HEK293 (cell line): ENCODE data around the gene MKI67.

Experiments used
- CTCF ChIA-PET: fragments of 350-600 bp; formaldehyde crosslinking; extraction: SDS; loops from one replicate; lab custom pipeline; 2021; ENCODE audit warnings: antibody characterized with exemption; lab: Yijun Ruan, JAX
- POLR2A ChIA-PET: fragments of 300-600 bp; formaldehyde crosslinking; extraction: SDS; loops from one replicate; lab custom pipeline; 2020; ENCODE audit warnings: antibody characterized with exemption, inconsistent platforms; lab: Yijun Ruan, JAX
- H3K27ac ChIP-seq: fragments of 200-500 bp; sonication (Bioruptor generic); 2 replicates; pipeline ENCODE4 v1.5.1; 2014; ENCODE audit warnings: low read depth, low read length, control low read depth, inconsistent platforms; ENCODE audit errors: extremely low read depth
- H3K36me3 ChIP-seq, 2 experiments: fragments of 200-500 bp in 1 of 2; sonication (Bioruptor generic) in 1 of 2; 1 replicate in 1 of 2; 2 replicates in 1 of 2; pipeline ENCODE4 v1.5.1; 2014 to 2017; ENCODE audit warnings: inconsistent platforms in 2 of 2, low read length in 2 of 2; ENCODE audit not compliant: control insufficient read depth in 2 of 2, insufficient read depth in 1 of 2
- H3K4me1 ChIP-seq: fragments of 200-500 bp; sonication (Bioruptor generic); 2 replicates; pipeline ENCODE4 v1.5.1; 2014; ENCODE audit warnings: mild to moderate bottlenecking, low read length, inconsistent platforms; ENCODE audit not compliant: control insufficient read depth, insufficient read depth
- H3K4me3 ChIP-seq: 2 replicates; pipeline ENCODE4 v1.5.1; 2011; ENCODE audit warnings: low read depth, mild to moderate bottlenecking, control low read depth, low read length, moderate library complexity
- H3K9me3 ChIP-seq: fragments of 200-500 bp; sonication (Bioruptor generic); 2 replicates; pipeline ENCODE4 v1.5.1; 2014; ENCODE audit warnings: low read depth, low read length, inconsistent platforms; ENCODE audit not compliant: control insufficient read depth, insufficient read depth
- GLIS2 ChIP-seq: fragments of 450-650 bp; formaldehyde crosslinking; IDR thresholded peaks from 2 replicates; pipeline ENCODE4 v1.5.1; 2016; ENCODE audit warnings: missing biosample characterization, missing genetic modification characterization
- KLF1 ChIP-seq: fragments of 450-650 bp; formaldehyde crosslinking; IDR thresholded peaks from 2 replicates; pipeline ENCODE4 v1.5.1; 2016; ENCODE audit warnings: missing biosample characterization, missing genetic modification characterization
- SALL2 ChIP-seq: fragments of 450-650 bp; formaldehyde crosslinking; IDR thresholded peaks from 2 replicates; pipeline ENCODE4 v1.5.0; 2017; ENCODE audit warnings: missing biosample characterization, mild to moderate bottlenecking, missing genetic modification characterization, borderline replicate concordance
- ZBTB10 ChIP-seq: fragments of 450-650 bp; formaldehyde crosslinking; IDR thresholded peaks from 2 replicates; pipeline ENCODE4 v1.5.1; 2016; ENCODE audit warnings: missing biosample characterization, missing genetic modification characterization
- ZBTB8A ChIP-seq: fragments of 450-650 bp; formaldehyde crosslinking; IDR thresholded peaks from 2 replicates; pipeline ENCODE4 v1.5.1; 2016; ENCODE audit warnings: missing biosample characterization, missing genetic modification characterization
- ZNF169 ChIP-seq: fragments of 450-650 bp; formaldehyde crosslinking; IDR thresholded peaks from 2 replicates; pipeline ENCODE4 v1.5.1; 2016; ENCODE audit warnings: missing biosample characterization, missing genetic modification characterization
- ZNF214 ChIP-seq: fragments of 450-650 bp; formaldehyde crosslinking; IDR thresholded peaks from 2 replicates; pipeline ENCODE4 v1.5.1; 2017; ENCODE audit warnings: missing biosample characterization, mild to moderate bottlenecking, missing genetic modification characterization, borderline replicate concordance
- ZNF223 ChIP-seq: fragments of 450-650 bp; formaldehyde crosslinking; IDR thresholded peaks from 2 replicates; pipeline ENCODE4 v1.5.1; 2016; ENCODE audit warnings: missing biosample characterization, missing genetic modification characterization
- ZNF280D ChIP-seq: fragments of 450-650 bp; formaldehyde crosslinking; IDR thresholded peaks from 2 replicates; pipeline ENCODE4 v1.5.1; 2016; ENCODE audit warnings: missing biosample characterization, missing genetic modification characterization
- ZNF585B ChIP-seq: fragments of 450-650 bp; formaldehyde crosslinking; IDR thresholded peaks from 2 replicates; pipeline ENCODE4 v1.5.1; 2016; ENCODE audit warnings: missing biosample characterization, missing genetic modification characterization
- TF ChIP-seq, protein P1 (sequence below): fragments of 450-650 bp; formaldehyde crosslinking; IDR thresholded peaks from 2 replicates; pipeline ENCODE4 v1.5.1; 2016; ENCODE audit warnings: missing biosample characterization, missing genetic modification characterization
- TF ChIP-seq, protein P2 (sequence below): fragments of 450-650 bp; formaldehyde crosslinking; IDR thresholded peaks from 2 replicates; pipeline ENCODE4 v1.5.1; 2016; ENCODE audit warnings: missing biosample characterization, missing genetic modification characterization
- TF ChIP-seq, protein P3 (sequence below): fragments of 450-650 bp; formaldehyde crosslinking; IDR thresholded peaks from 2 replicates; pipeline ENCODE4 v1.5.1; 2016; ENCODE audit warnings: missing biosample characterization, missing genetic modification characterization, borderline replicate concordance

The MKI67 gene

GRCh38 chr10:128058106-128058749, 68.0 kb downstream of the MKI67 start:
- Histone ChIP-seq H3K27ac (no peak overlapping the region), H3K36me3 (peaks cover 3 to 13% of the 10 kb centered on the region in 2 experiments; a peak in 2 of 3 replicates), H3K4me1 (no peaks in the 10 kb centered on the region), H3K4me3 (no peak overlapping the region), H3K9me3 (no peaks in the 10 kb centered on the region)
- ChIA-PET CTCF (interaction anchor here (0.7 to 1.7 kb wide), 3 partner anchors 11 to 38 kb away, joined by 3 to 17 read pairs (median 6); no protein-coding TSS in a partner anchor), POLR2A (no interaction called here)
- TF ChIP-seq, protein P1, sequence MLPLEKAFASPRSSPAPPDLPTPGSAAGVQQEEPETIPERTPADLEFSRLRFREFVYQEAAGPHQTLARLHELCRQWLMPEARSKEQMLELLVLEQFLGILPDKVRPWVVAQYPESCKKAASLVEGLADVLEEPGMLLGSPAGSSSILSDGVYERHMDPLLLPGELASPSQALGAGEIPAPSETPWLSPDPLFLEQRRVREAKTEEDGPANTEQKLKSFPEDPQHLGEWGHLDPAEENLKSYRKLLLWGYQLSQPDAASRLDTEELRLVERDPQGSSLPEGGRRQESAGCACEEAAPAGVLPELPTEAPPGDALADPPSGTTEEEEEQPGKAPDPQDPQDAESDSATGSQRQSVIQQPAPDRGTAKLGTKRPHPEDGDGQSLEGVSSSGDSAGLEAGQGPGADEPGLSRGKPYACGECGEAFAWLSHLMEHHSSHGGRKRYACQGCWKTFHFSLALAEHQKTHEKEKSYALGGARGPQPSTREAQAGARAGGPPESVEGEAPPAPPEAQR (tag by site-specific recombination), result no peak
- TF ChIP-seq, protein P2, sequence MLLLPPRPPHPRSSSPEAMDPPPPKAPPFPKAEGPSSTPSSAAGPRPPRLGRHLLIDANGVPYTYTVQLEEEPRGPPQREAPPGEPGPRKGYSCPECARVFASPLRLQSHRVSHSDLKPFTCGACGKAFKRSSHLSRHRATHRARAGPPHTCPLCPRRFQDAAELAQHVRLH, result no peak
- TF ChIP-seq ZBTB8A (tag by site-specific recombination), result no peak
- TF ChIP-seq SALL2 (tag by site-specific recombination), result no peak
- TF ChIP-seq GLIS2 (tag by site-specific recombination), result no peak
- no peak for TF ChIP-seq ZNF214 (tag by site-specific recombination)
- TF ChIP-seq ZNF169 (tag by site-specific recombination), result no peak
- no peak for TF ChIP-seq ZNF585B
- TF ChIP-seq ZBTB10 (tag by site-specific recombination), result no peak
- TF ChIP-seq ZNF223 (tag by site-specific recombination), result no peak
- no peak for TF ChIP-seq KLF1 (tag by site-specific recombination)
- TF ChIP-seq ZNF280D, result no peak
- TF ChIP-seq, protein P3, sequence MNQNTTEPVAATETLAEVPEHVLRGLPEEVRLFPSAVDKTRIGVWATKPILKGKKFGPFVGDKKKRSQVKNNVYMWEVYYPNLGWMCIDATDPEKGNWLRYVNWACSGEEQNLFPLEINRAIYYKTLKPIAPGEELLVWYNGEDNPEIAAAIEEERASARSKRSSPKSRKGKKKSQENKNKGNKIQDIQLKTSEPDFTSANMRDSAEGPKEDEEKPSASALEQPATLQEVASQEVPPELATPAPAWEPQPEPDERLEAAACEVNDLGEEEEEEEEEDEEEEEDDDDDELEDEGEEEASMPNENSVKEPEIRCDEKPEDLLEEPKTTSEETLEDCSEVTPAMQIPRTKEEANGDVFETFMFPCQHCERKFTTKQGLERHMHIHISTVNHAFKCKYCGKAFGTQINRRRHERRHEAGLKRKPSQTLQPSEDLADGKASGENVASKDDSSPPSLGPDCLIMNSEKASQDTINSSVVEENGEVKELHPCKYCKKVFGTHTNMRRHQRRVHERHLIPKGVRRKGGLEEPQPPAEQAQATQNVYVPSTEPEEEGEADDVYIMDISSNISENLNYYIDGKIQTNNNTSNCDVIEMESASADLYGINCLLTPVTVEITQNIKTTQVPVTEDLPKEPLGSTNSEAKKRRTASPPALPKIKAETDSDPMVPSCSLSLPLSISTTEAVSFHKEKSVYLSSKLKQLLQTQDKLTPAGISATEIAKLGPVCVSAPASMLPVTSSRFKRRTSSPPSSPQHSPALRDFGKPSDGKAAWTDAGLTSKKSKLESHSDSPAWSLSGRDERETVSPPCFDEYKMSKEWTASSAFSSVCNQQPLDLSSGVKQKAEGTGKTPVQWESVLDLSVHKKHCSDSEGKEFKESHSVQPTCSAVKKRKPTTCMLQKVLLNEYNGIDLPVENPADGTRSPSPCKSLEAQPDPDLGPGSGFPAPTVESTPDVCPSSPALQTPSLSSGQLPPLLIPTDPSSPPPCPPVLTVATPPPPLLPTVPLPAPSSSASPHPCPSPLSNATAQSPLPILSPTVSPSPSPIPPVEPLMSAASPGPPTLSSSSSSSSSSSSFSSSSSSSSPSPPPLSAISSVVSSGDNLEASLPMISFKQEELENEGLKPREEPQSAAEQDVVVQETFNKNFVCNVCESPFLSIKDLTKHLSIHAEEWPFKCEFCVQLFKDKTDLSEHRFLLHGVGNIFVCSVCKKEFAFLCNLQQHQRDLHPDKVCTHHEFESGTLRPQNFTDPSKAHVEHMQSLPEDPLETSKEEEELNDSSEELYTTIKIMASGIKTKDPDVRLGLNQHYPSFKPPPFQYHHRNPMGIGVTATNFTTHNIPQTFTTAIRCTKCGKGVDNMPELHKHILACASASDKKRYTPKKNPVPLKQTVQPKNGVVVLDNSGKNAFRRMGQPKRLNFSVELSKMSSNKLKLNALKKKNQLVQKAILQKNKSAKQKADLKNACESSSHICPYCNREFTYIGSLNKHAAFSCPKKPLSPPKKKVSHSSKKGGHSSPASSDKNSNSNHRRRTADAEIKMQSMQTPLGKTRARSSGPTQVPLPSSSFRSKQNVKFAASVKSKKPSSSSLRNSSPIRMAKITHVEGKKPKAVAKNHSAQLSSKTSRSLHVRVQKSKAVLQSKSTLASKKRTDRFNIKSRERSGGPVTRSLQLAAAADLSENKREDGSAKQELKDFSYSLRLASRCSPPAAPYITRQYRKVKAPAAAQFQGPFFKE, result no peak
